ENCODE measurements around the gene PLCB1. TPM values are rescaled to one million over a fixed set of nuclear protein-coding genes. Genes with fewer than 3 reads are reported as not detected.
A peak's percentile ranks its signal among the peaks of the same experiment; 100 is the strongest.

Gene PLCB1
- total and polyA plus RNA-seq, 4 donors: 1.6 to 43.8 (median 6.1) TPM

DNA sequence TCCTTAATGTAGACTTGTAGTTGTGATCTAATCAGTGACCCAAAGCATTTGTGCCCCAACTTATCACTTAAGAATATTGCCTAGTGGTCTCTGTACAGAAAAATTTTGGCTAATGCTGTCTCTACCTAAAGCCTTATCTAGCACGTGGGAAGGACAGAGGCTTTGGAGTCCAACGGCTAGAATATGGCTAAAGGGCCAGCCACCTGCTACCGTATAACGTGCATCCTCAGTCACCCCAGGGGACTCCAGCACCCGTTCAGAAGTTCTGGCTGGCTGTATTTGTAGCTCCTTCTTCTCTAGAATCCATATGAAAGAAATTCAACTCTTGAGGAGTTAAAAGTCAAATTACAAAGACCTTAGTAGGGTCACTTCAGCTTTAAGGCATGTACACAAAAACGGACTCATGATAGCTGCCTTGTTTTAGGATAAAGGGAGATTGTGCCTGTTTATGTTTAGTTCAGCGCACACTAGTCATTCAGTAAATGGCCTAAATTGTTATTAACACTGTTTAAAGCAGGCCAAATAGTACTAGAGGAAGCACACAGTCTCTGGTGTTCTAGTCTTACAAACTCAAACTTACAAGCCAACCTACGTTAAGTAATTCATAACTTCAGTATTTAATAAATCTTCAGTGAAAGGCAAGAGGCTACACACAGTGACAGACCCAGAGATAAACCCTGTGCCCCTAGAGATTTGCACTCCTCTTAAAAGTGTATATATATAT lies 529.3 kb downstream of the PLCB1 start:
- Histone ChIP-seq H3K4me3 (no peak overlapping the region), H3K9ac (ENCODE audit: insufficient read depth in 1 of 2, low read length in 2 of 2) (no peak overlapping the region), H3K4me1 (ENCODE audit: control insufficient read depth in 5 of 5, insufficient read depth in 5 of 5, low read length in 5 of 5) (no peaks in the 10 kb centered on the region), H3K27me3 (ENCODE audit: control insufficient read depth in 3 of 3, insufficient read depth in 3 of 3, low read length in 2 of 3) (no peaks in the 10 kb centered on the region), H3K9me3 (ENCODE audit: control insufficient read depth in 4 of 4, insufficient read depth in 3 of 4, low read length in 3 of 4) (no peaks in the 10 kb centered on the region), H3K27ac (ENCODE audit: low read depth in 1 of 2, low read length in 1 of 2) (no peak overlapping the region), H3K36me3 (ENCODE audit: control insufficient read depth in 4 of 4, insufficient read depth in 4 of 4, low read length in 4 of 4) (no peaks in the 10 kb centered on the region)
- peak in 1 of 3 donors; percentile 40 for DNase-seq
- no peak for ATAC-seq (ENCODE audit: insufficient read depth, low FRiP score)
- TF ChIP-seq, protein P1, sequence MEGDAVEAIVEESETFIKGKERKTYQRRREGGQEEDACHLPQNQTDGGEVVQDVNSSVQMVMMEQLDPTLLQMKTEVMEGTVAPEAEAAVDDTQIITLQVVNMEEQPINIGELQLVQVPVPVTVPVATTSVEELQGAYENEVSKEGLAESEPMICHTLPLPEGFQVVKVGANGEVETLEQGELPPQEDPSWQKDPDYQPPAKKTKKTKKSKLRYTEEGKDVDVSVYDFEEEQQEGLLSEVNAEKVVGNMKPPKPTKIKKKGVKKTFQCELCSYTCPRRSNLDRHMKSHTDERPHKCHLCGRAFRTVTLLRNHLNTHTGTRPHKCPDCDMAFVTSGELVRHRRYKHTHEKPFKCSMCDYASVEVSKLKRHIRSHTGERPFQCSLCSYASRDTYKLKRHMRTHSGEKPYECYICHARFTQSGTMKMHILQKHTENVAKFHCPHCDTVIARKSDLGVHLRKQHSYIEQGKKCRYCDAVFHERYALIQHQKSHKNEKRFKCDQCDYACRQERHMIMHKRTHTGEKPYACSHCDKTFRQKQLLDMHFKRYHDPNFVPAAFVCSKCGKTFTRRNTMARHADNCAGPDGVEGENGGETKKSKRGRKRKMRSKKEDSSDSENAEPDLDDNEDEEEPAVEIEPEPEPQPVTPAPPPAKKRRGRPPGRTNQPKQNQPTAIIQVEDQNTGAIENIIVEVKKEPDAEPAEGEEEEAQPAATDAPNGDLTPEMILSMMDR (IDR thresholded peaks at IDR 0.05; ENCODE audit: control extremely low read depth, extremely low read depth): no peak
- WGBS, 2 donors: 80 to 92% methylated on average over 8 of the region's 8 CpGs

GRCh38 chr20:8662433-8662954 lies 530.4 kb downstream of the PLCB1 start:
- H3K9me3 ChIP-seq (ENCODE audit: control insufficient read depth in 4 of 4, insufficient read depth in 3 of 4, low read length in 3 of 4): no peaks in the 10 kb centered on the region
- TF ChIP-seq, protein P1 (IDR thresholded peaks at IDR 0.05; ENCODE audit: control extremely low read depth, extremely low read depth): no peak
- no peak for ATAC-seq (ENCODE audit: insufficient read depth, low FRiP score)
- H3K27ac ChIP-seq (ENCODE audit: low read depth in 1 of 2, low read length in 1 of 2): no peak overlapping the region
- no peaks in the 10 kb centered on the region for H3K27me3 ChIP-seq (ENCODE audit: control insufficient read depth in 3 of 3, insufficient read depth in 3 of 3, low read length in 2 of 3)
- 92 to 93% methylated on average over 5 of the region's 5 CpGs for WGBS, 2 donors
- H3K4me1 ChIP-seq (ENCODE audit: control insufficient read depth in 5 of 5, insufficient read depth in 5 of 5, low read length in 5 of 5): peaks cover 0 to 2% (median 0%) of the 10 kb centered on the region in 5 donors
- H3K9ac ChIP-seq (ENCODE audit: insufficient read depth in 1 of 2, low read length in 2 of 2): no peak overlapping the region
- H3K4me3 ChIP-seq: no peak overlapping the region
- DNase-seq: peak in 1 of 3 donors; percentile 26
- H3K36me3 ChIP-seq (ENCODE audit: control insufficient read depth in 4 of 4, insufficient read depth in 4 of 4, low read length in 4 of 4): no peaks in the 10 kb centered on the region

DNA sequence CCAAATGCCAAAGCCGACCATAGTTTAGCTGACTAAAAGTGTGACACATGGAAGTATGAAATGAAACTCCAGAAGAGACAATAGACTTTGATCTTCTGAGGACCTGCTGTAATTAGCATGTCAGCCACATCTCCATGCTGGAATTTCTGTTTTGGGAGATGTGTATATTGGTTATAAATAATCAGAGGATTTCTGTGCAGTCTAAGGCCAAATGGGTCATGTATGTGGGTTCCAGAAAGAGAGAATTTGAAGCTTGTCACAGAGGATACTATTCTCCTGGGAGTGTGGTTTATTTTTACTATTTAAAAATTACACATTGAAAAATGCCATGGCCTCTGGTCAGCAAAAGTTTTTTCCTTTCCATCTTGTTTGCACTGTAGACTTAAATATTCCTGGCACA lies 531.4 kb downstream of the PLCB1 start:
- ATAC-seq (ENCODE audit: insufficient read depth, low FRiP score): no peak
- Histone ChIP-seq H3K27ac (ENCODE audit: low read depth in 1 of 2, low read length in 1 of 2) (no peak overlapping the region), H3K9me3 (ENCODE audit: control insufficient read depth in 4 of 4, insufficient read depth in 3 of 4, low read length in 3 of 4) (no peaks in the 10 kb centered on the region), H3K4me3 (no peak overlapping the region), H3K27me3 (ENCODE audit: control insufficient read depth in 3 of 3, insufficient read depth in 3 of 3, low read length in 2 of 3) (no peaks in the 10 kb centered on the region), H3K36me3 (ENCODE audit: control insufficient read depth in 4 of 4, insufficient read depth in 4 of 4, low read length in 4 of 4) (no peaks in the 10 kb centered on the region), H3K4me1 (ENCODE audit: control insufficient read depth in 5 of 5, insufficient read depth in 5 of 5, low read length in 5 of 5) (peaks cover 0 to 2% (median 0%) of the 10 kb centered on the region in 5 donors), H3K9ac (ENCODE audit: insufficient read depth in 1 of 2, low read length in 2 of 2) (no peak overlapping the region)
- no peak for DNase-seq
- WGBS, 2 donors: 86 to 92% methylated on average over 1 of the region's 1 CpG
- TF ChIP-seq, protein P1 (IDR thresholded peaks at IDR 0.05; ENCODE audit: control extremely low read depth, extremely low read depth): no peak
